ENCODE data around the gene TSGA10IP.

The TSGA10IP gene

GRCh38 chr11:65945430-65945911 is at the start of gene TSGA10IP:
Gene TSGA10IP, plus strand, starts transcription at chr11:65945480. Its CDS starts 196 bp downstream, at chr11:65945676.
- DNase-seq (ENCODE audit: low spot score), result no peak

DNA sequence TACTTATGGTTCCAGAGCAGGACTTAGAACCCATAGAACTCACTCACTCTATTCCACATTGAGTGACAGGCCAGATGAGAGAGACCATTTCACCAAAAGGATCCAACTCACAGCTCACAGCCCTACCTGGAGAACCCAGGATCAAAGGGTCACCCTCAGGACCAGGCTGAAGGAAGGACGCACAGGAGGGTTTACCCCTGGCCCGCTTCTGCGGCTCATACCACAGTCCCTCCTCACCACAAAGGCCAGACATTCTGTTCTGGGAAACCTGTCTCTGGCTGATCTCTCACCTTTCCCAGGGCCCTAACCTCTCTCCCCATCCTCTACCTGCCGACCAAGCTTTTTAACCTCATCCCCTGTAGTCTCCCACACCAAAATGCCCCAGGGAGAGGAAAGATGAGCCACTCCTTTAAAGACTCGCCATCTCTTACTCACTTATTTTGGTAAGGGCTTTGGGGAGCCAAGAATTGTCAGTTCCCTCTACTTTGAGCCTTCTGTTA is 49.7 kb upstream of the TSGA10IP start:
- DNase-seq (ENCODE audit: low spot score), result no peak

GRCh38 chr11:65896034-65896999 is 49.0 kb upstream of the TSGA10IP start:
- no peak for DNase-seq (ENCODE audit: low spot score)

DNA sequence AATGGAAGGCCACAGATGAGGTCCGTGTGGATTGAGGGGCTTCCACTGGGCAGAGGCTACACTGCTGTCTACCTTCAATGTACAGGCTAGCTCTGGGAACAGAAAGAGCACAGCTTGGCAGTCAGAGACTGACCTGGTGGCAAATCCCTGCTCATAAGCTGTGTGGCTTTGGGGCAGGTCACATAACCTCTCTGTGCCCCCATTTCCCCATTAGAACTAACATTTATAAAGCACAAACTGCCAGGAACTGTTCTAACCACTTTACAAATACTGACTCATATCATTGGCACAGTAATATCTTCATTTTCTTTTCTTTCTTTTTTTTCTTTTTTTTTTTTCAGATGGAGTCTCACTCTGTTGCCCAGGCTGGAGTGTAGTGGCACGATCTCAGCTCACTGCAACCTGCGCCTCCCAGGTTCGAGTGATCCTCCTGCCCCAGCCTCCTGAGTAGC is 48.2 kb upstream of the TSGA10IP start:
- DNase-seq (ENCODE audit: low spot score), result no peak

GRCh38 chr11:65898656-65899355 is 46.5 kb upstream of the TSGA10IP start:
- no peak for DNase-seq (ENCODE audit: low spot score)

- no peak for DNase-seq (ENCODE audit: low spot score)
Measured at GRCh38 chr11:65899356-65900124, 45.7 kb upstream of the TSGA10IP start.

- peak; percentile 83 for DNase-seq (ENCODE audit: low spot score)
Measured at GRCh38 chr11:65900125-65900898, 45.0 kb upstream of the TSGA10IP start, which contains the start of gene FOSL1. Gene FOSL1, minus strand, starts transcription at chr11:65900388. Its CDS starts 49 bp downstream, at chr11:65900339.

- DNase-seq (ENCODE audit: low spot score), result no peak
Measured at GRCh38 chr11:65900899-65901180, 44.4 kb upstream of the TSGA10IP start.

DNA sequence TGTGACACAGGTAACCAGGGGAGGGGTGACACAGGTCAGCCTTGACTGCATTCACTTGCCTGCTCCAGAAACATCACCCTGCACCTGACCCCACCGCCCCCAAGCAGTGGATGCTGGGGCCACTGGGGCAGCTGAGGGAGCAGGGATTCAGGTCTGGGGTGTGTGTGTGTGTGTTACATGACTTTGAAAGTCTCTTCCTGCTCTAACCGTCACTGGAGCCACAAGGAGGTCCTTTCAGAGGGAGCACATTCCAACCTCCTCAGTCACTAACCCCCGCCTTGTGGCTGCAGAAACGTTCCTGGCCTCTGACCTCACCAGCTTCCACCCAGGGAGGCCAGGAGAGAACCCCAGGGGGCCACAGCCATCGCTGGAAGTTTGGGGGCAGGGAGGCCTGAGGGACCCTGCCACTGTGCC is 42.2 kb upstream of the TSGA10IP start:
- DNase-seq (ENCODE audit: low spot score), result no peak

GRCh38 chr11:65903715-65904114 is 41.6 kb upstream of the TSGA10IP start:
- no peak for DNase-seq (ENCODE audit: low spot score)

GRCh38 chr11:65906602-65907001 is 38.7 kb upstream of the TSGA10IP start:
- DNase-seq (ENCODE audit: low spot score), result no peak

- no peak for DNase-seq (ENCODE audit: low spot score)
Measured at GRCh38 chr11:65907878-65908277, 37.4 kb upstream of the TSGA10IP start.

- peak; percentile 92 for DNase-seq (ENCODE audit: low spot score)
Measured at GRCh38 chr11:65911682-65912568, 33.4 kb upstream of the TSGA10IP start.

DNA sequence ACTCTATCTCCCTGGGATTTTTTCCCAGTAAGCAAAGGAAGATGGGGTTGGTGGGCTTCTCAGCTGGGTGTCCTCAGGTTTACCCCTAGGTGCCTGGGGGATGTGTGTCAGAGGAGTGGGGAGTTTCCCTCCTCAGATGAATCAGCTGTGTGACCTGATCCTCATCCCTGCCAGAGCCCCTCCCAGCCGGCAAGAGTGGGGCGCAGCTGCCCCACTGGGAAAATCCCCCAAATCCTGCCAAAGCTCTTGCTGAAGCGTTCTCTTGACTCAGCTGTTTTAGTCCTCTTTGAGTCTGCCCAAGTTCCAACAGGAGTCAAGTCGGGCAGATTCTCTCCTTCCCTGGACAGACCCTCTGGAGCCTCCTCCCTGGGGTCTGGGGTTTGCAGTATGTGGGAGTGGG is 32.4 kb upstream of the TSGA10IP start:
- DNase-seq (ENCODE audit: low spot score), result no peak

- peak; percentile 89 for DNase-seq (ENCODE audit: low spot score)
Measured at GRCh38 chr11:65915101-65915820, 30.0 kb upstream of the TSGA10IP start.

GRCh38 chr11:65915821-65916251 is 29.4 kb upstream of the TSGA10IP start:
- DNase-seq (ENCODE audit: low spot score), result peak; percentile 73

GRCh38 chr11:65916391-65916790 is 28.9 kb upstream of the TSGA10IP start:
- DNase-seq (ENCODE audit: low spot score), result no peak

DNA sequence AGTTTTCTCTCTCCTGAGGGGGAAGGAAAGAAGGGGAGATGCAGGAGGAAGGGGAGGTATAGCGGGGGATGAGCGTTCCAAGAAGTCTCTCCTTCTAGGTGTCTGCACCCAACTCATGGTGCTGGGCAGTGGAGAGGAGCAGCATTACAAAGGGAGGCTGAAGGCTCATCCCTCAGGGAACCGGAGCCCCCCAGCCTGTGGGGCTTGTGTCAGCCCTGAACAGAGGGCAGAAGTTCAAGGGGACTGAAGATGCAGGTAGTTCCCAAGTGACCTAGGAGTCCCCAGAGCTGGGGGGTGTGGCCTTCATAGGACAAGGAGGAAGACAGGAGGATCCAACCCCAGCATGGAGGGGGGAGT is 28.2 kb upstream of the TSGA10IP start:
- DNase-seq (ENCODE audit: low spot score), result no peak

DNA sequence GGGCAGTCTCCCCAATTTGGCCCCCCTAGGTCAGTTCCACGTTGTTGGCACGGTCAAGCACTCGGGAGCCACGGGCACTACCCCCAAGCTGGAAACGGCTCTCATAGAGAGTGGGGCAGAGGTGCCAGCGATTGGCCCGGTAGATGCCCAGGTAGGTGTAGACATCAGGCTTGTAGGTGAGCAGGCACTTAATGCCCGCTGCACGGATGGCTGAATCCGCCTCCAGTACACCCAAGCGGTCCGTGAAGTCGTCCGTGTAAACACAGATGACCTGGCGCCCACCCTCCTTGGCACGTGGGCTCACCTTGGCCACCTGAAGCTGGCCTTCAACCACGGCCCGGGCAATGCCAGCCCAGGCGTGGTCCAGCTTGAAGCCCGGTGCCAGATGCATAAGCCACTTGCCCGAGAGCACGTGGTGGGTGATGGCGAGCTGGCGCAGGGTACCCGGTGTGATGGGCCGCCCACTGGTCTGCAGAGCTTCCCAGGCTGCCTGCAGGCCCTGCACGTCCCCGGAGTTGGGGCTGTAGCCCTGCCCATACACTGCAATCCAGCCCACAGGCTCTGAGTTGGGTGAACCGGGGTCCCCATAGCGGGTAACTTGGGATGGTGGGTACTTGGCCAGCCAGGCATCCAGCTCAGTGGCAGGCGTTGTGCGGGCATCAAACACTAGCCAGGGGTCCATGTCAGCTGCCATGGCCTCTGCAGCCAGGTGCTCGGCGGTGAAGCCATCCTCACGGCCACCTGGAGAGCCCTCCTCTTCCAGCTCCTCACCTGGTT is 27.7 kb upstream of the TSGA10IP start:
- no peak for DNase-seq (ENCODE audit: low spot score)

Measured in cerebellar cortex (tissue), 1 donor.